ENCODE data around the gene IL19. TPM values are rescaled to one million over a fixed set of nuclear protein-coding genes. Genes with fewer than 3 reads are reported as not detected.
"Not testable (repeated sequence)": the region's sequence is repeated elsewhere in the genome, so short reads cannot be mapped to it uniquely, and the experiment has no call there.

The IL19 gene
- total and polyA plus RNA-seq, 2 experiments from 2014 or later: 0.37 TPM; not detected in 1

DNA sequence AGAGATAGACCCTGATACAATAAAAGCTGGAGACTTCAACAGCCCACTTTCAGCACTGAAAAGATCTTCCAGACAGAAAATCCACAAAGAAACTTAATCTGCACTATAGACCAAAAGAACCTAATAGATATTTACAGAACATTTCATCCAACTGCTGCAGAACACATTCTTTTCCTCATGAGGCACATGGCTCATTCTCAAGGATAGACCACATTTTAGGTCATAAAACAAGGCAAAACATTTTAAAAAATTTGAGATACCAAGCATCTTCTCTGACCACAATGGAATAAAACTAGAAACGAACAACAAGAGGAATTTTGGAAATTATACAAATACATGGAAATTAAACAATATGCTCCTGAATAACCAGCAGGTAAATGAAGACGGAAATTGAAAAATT lies 79.8 kb downstream of the IL19 start:
- Histone ChIP-seq H3K79me2 (no peaks in the 10 kb centered on the region), H4K20me1 (ENCODE audit: insufficient read depth, poor library complexity, severe bottlenecking) (no peaks in the 10 kb centered on the region), H2AFZ (no peak overlapping the region), H3K9me2 (replicated peaks; ENCODE audit: insufficient read depth) (no peaks in the 10 kb centered on the region), H3K4me1 (ENCODE audit: insufficient read depth) (peaks cover 6% of the 10 kb centered on the region), H3K4me2 (no peak overlapping the region), H3K27ac (no peak overlapping the region), H3K4me3 (no peak overlapping the region), H3K36me3 (replicated peaks; ENCODE audit: insufficient read depth, low read depth) (no peaks in the 10 kb centered on the region), H3K9me3 (ENCODE audit: low read depth) (no peaks in the 10 kb centered on the region), H3K27me3 (peaks cover 6% of the 10 kb centered on the region)
- 85% methylated on average over 2 of the region's 2 CpGs for WGBS (ENCODE audit: low lambda C conversion rate, missing lambda C conversion rate)
- no peak for DNase-seq (ENCODE audit: low spot score)
- no peak for TF ChIP-seq EZH2 (IDR thresholded peaks at IDR 0.05; ENCODE audit: borderline replicate concordance)
- no peak for TF ChIP-seq EZH2phosphoT487 (IDR thresholded peaks at IDR 0.05; ENCODE audit: low read depth, severe bottlenecking, unreplicated experiment)
- TF ChIP-seq, protein P1, sequence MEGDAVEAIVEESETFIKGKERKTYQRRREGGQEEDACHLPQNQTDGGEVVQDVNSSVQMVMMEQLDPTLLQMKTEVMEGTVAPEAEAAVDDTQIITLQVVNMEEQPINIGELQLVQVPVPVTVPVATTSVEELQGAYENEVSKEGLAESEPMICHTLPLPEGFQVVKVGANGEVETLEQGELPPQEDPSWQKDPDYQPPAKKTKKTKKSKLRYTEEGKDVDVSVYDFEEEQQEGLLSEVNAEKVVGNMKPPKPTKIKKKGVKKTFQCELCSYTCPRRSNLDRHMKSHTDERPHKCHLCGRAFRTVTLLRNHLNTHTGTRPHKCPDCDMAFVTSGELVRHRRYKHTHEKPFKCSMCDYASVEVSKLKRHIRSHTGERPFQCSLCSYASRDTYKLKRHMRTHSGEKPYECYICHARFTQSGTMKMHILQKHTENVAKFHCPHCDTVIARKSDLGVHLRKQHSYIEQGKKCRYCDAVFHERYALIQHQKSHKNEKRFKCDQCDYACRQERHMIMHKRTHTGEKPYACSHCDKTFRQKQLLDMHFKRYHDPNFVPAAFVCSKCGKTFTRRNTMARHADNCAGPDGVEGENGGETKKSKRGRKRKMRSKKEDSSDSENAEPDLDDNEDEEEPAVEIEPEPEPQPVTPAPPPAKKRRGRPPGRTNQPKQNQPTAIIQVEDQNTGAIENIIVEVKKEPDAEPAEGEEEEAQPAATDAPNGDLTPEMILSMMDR (IDR thresholded peaks at IDR 0.05; ENCODE audit: poor library complexity): no peak

- no peak overlapping the region for H3K4me2 ChIP-seq
- H3K27me3 ChIP-seq: peaks cover 6% of the 10 kb centered on the region
- no peaks in the 10 kb centered on the region for H3K36me3 ChIP-seq (replicated peaks; ENCODE audit: insufficient read depth, low read depth)
- H2AFZ ChIP-seq: no peak overlapping the region
- no peaks in the 10 kb centered on the region for H3K9me2 ChIP-seq (replicated peaks; ENCODE audit: insufficient read depth)
- DNase-seq (ENCODE audit: low spot score): no peak
- H3K79me2 ChIP-seq: no peaks in the 10 kb centered on the region
- no peak for TF ChIP-seq EZH2phosphoT487 (IDR thresholded peaks at IDR 0.05; ENCODE audit: low read depth, severe bottlenecking, unreplicated experiment)
- 85% methylated on average over 5 of the region's 5 CpGs for WGBS (ENCODE audit: low lambda C conversion rate, missing lambda C conversion rate)
- H3K9me3 ChIP-seq (ENCODE audit: low read depth): no peaks in the 10 kb centered on the region
- H3K27ac ChIP-seq: no peak overlapping the region
- no peak overlapping the region for H3K4me3 ChIP-seq
- peaks cover 6% of the 10 kb centered on the region for H3K4me1 ChIP-seq (ENCODE audit: insufficient read depth)
- no peaks in the 10 kb centered on the region for H4K20me1 ChIP-seq (ENCODE audit: insufficient read depth, poor library complexity, severe bottlenecking)
These were observed 80.9 kb downstream of the IL19 start for GRCh38 chr1:206851341-206852010.

DNA sequence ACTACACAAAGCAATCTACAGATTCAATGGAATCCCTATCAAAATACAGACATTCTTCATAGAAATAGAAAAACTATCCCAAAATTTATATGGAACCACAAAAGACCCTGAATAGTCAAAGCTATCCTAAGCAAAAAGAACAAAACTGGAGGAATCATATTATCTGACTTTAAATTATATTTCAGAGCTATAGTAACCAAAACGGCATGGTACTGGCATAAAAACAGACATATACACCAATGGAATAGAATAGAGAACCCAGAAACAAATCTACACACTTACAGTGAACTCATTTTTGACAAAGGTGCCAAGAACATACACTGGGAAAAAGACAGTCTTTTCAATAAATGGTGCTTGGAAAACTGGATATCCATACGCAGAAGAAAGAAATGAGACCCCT lies 82.1 kb downstream of the IL19 start:
- H3K9me3 ChIP-seq (ENCODE audit: low read depth); H3K27ac ChIP-seq; DNase-seq (ENCODE audit: low spot score); H3K4me1 ChIP-seq (ENCODE audit: insufficient read depth); H4K20me1 ChIP-seq (ENCODE audit: insufficient read depth, poor library complexity, severe bottlenecking); H2AFZ ChIP-seq; H3K4me2 ChIP-seq; H3K36me3 ChIP-seq (replicated peaks; ENCODE audit: insufficient read depth, low read depth); H3K4me3 ChIP-seq; H3K79me2 ChIP-seq; H3K9me2 ChIP-seq (replicated peaks; ENCODE audit: insufficient read depth); H3K27me3 ChIP-seq: not testable (repeated sequence)
- WGBS (ENCODE audit: low lambda C conversion rate, missing lambda C conversion rate): 92% methylated on average over 2 of the region's 2 CpGs

DNA sequence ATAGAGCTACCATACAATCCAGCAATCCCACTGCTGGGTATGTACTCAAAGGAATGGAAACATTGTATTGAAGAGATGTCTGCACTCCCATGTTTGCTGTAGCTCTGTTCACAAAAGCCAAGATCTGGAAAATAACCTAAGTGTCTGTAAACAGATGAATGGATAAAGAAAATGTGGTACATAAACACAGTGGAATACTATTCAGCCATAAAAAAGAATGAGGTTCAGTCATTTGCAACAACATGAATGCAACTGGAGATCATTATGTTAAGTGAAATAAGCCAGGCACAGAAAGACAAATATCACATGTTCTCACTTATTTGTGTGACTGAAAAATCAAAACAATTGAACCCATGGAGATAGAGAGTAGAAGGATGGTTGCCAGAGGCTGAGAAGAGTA lies 83.1 kb downstream of the IL19 start:
- not testable (repeated sequence) for DNase-seq (ENCODE audit: low spot score); H3K9me2 ChIP-seq (replicated peaks; ENCODE audit: insufficient read depth); H3K4me1 ChIP-seq (ENCODE audit: insufficient read depth); H3K27ac ChIP-seq; H3K27me3 ChIP-seq; H4K20me1 ChIP-seq (ENCODE audit: insufficient read depth, poor library complexity, severe bottlenecking); H2AFZ ChIP-seq; H3K4me2 ChIP-seq; H3K9me3 ChIP-seq (ENCODE audit: low read depth); H3K36me3 ChIP-seq (replicated peaks; ENCODE audit: insufficient read depth, low read depth); H3K79me2 ChIP-seq; H3K4me3 ChIP-seq

DNA sequence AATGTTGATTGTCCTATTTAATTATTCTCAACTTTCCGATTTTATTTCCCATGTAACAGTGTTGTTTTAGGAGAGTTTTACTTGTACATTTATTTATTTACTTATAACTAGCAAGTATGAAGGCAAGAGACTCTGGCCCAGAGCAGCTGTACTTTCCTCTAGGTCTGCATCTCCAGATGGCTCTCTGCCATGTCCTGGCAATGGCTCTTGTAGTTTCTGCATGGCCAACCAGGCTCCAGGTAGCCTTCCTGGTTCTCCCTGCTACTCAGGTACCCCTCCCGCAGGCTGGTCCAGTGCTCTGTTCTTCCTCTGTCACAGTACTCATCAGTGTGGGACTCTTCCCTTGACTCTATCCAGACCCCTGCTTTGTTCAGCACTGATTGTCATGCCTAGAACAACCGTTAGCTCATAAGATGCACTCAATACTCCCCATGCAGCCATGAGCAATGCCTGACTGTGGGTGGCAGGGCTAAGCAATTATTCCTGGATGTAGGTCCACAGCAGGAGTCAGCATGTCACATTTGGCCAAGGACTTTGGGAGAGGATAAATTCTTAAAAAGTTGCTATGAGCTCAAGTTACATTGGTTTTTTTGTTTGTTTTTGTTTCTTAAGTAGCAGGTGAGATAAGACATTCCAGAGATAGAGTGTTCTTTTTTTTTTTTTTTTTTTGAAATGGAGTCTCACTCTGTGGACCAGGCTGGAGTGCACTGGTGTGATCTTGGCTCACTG lies 84.0 kb downstream of the IL19 start:
- DNase-seq (ENCODE audit: low spot score): no peak
- TF ChIP-seq EZH2 (IDR thresholded peaks at IDR 0.05; ENCODE audit: borderline replicate concordance) (no peak), EZH2phosphoT487 (IDR thresholded peaks at IDR 0.05; ENCODE audit: low read depth, severe bottlenecking, unreplicated experiment) (no peak)
- TF ChIP-seq, protein P1 (IDR thresholded peaks at IDR 0.05; ENCODE audit: poor library complexity): no peak
- no peak overlapping the region for H3K4me2 ChIP-seq
- WGBS (ENCODE audit: low lambda C conversion rate, missing lambda C conversion rate): 69% methylated on average over 3 of the region's 3 CpGs
- no peak overlapping the region for H3K4me3 ChIP-seq
- H3K79me2 ChIP-seq: no peaks in the 10 kb centered on the region
- H3K9me3 ChIP-seq (ENCODE audit: low read depth): no peaks in the 10 kb centered on the region
- H3K4me1 ChIP-seq (ENCODE audit: insufficient read depth): no peaks in the 10 kb centered on the region
- H2AFZ ChIP-seq: no peak overlapping the region
- H3K9me2 ChIP-seq (replicated peaks; ENCODE audit: insufficient read depth): no peaks in the 10 kb centered on the region
- no peaks in the 10 kb centered on the region for H4K20me1 ChIP-seq (ENCODE audit: insufficient read depth, poor library complexity, severe bottlenecking)
- no peak overlapping the region for H3K27ac ChIP-seq
- peaks cover 12% of the 10 kb centered on the region for H3K27me3 ChIP-seq
- H3K36me3 ChIP-seq (replicated peaks; ENCODE audit: insufficient read depth, low read depth): no peaks in the 10 kb centered on the region

Measured in hepatocyte (in vitro differentiated cells).